ENCODE data around the gene ADORA1. TPM values are rescaled to one million over a fixed set of nuclear protein-coding genes. Genes with fewer than 3 reads are reported as not detected.

The ADORA1 gene
- total RNA-seq, 4 donors from 2014 or later: 0.64 to 1.7 (median 0.66) TPM; not detected in 1

DNA sequence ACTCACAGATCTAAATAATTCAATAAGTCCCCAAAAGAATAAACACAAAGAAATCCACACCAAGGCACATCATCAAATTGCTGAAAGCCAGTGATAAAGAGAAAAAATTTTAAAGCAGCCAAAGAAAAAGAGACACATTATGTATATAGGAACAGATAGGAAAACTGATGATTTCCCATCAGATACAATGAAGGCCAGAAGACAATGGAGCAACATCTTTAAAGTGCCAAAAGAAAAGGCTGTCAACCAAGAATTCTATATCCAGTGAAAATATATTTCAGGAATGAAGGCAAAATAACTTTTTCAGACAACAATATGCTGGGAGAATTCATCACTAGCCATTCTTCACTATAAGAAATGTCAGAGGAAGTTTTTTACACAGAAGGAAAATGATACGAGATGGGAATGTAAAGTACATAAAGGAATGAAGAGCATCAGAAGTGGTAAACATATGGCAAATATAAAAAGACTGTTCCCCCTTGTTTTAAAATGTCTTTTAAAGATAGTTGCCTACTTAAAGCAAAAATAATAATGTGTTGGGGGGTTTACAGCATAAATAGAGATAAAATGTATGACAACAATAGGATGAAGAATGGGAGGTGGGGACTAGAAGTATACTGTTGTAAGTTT, 32.4 kb upstream of the ADORA1 start:
- TF ChIP-seq, protein P1, sequence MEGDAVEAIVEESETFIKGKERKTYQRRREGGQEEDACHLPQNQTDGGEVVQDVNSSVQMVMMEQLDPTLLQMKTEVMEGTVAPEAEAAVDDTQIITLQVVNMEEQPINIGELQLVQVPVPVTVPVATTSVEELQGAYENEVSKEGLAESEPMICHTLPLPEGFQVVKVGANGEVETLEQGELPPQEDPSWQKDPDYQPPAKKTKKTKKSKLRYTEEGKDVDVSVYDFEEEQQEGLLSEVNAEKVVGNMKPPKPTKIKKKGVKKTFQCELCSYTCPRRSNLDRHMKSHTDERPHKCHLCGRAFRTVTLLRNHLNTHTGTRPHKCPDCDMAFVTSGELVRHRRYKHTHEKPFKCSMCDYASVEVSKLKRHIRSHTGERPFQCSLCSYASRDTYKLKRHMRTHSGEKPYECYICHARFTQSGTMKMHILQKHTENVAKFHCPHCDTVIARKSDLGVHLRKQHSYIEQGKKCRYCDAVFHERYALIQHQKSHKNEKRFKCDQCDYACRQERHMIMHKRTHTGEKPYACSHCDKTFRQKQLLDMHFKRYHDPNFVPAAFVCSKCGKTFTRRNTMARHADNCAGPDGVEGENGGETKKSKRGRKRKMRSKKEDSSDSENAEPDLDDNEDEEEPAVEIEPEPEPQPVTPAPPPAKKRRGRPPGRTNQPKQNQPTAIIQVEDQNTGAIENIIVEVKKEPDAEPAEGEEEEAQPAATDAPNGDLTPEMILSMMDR (IDR thresholded peaks at IDR 0.05): no peak
- TF ChIP-seq POLR2A (IDR thresholded peaks at IDR 0.05): no peak

DNA sequence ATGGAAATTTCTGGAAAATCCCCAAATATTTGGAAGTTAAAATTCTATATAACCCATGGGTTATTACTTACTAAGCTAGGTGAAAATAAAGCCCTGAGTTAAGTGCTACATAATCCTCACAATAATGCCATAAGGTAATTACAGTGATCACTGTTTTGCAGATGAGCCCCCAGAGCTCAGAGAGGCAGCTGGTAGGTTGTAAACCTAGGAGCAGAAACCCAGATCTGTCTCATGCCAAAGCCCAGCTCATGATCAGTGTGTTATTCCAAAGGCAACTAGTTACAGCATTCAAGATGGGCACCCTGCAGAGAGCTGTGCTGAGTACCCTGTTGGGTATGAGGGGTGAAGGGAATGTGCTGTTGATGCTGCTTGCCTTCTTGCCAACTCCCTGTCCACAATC, 31.0 kb upstream of the ADORA1 start:
- Histone ChIP-seq H3K27ac (no peak overlapping the region), H3K9me3 (peaks cover 0 to 19% (median 14%) of the 10 kb centered on the region in 3 donors), H3K27me3 (peaks cover 0 to 3% (median 0%) of the 10 kb centered on the region in 4 donors), H3K36me3 (no peaks in the 10 kb centered on the region), H3K4me1 (no peaks in the 10 kb centered on the region), H3K4me3 (no peak overlapping the region)
- DNase-seq: no peak
- no peak for TF ChIP-seq POLR2A (IDR thresholded peaks at IDR 0.05)
- TF ChIP-seq, protein P1 (IDR thresholded peaks at IDR 0.05): no peak
- intact Hi-C loops (cut with DNase I): no loop called here

More for the DNA sequence above, 32.4 kb upstream of the ADORA1 start:
- Histone ChIP-seq H3K36me3 (no peaks in the 10 kb centered on the region), H3K27ac (no peak overlapping the region), H3K4me3 (no peak overlapping the region), H3K27me3 (peaks cover 0 to 13% (median 0%) of the 10 kb centered on the region in 4 donors), H3K4me1 (no peaks in the 10 kb centered on the region), H3K9me3 (peaks cover 0 to 19% (median 14%) of the 10 kb centered on the region in 3 donors)
- intact Hi-C loops (cut with DNase I): no loop called here
- WGBS, 2 donors: 88 to 100% methylated on average over 1 of the region's 1 CpG
- no peak for DNase-seq

DNA sequence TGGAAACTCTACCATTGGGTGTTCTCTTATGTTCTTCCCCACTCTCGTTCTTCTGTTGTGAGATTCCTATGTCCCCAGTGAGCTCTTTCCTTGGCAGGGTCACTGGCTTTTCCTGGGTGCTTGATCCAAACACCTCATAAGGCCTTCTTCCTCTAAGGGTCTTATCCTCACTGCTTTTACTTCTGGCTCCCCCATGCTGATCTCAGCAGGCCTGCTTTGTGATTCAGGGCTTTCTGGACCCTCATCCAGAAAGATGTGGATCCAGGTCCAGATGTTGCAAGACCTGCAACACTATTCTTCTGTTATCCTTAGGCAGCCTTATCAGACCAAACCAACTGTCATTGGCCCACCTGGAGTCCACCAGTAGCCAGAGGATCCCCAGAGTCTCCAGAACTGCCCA, 30.5 kb upstream of the ADORA1 start:
- Histone ChIP-seq H3K4me1 (no peaks in the 10 kb centered on the region), H3K27ac (no peak overlapping the region), H3K9me3 (peaks cover 0 to 19% (median 14%) of the 10 kb centered on the region in 3 donors), H3K27me3 (no peaks in the 10 kb centered on the region), H3K4me3 (no peak overlapping the region), H3K36me3 (no peaks in the 10 kb centered on the region)
- DNase-seq: no peak
- 57 to 70% methylated on average over 1 of the region's 1 CpG for WGBS, 2 donors
- intact Hi-C loops (cut with DNase I): no loop called here
- no peak for TF ChIP-seq POLR2A (IDR thresholded peaks at IDR 0.05)
- TF ChIP-seq, protein P1 (IDR thresholded peaks at IDR 0.05): no peak

DNA sequence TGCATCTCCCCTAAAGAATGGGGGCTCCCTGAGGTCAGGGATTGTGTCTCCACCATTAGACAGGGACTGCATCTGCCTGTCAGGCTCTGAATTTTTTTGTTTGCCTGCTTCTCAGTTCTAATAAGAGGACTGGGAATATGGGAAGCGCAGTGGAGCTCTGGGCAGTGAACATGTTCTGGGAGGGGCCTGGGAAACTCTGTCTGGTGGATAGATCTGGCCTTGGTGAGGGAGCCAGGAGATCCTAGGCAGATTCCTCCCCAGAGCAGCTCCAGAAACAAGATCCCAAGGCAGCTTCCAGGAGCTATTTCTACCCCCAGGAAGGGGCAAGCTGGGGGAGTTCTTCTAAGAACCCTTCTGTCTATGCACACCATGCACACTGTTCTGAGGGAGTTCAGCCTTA, 29.1 kb upstream of the ADORA1 start:
- H3K27me3 ChIP-seq: peaks cover 0 to 1% (median 0%) of the 10 kb centered on the region in 4 donors
- peaks cover 0 to 19% (median 14%) of the 10 kb centered on the region in 3 donors for H3K9me3 ChIP-seq
- no peak overlapping the region for H3K27ac ChIP-seq
- intact Hi-C loops (cut with DNase I): no loop called here
- no peak for TF ChIP-seq POLR2A (IDR thresholded peaks at IDR 0.05)
- TF ChIP-seq, protein P1 (IDR thresholded peaks at IDR 0.05): no peak
- no CpG with 5 or more reads among the region's 1 CpG for WGBS, 2 donors
- no peak for DNase-seq
- H3K4me1 ChIP-seq: no peaks in the 10 kb centered on the region
- H3K36me3 ChIP-seq: no peaks in the 10 kb centered on the region
- no peak overlapping the region for H3K4me3 ChIP-seq

DNA sequence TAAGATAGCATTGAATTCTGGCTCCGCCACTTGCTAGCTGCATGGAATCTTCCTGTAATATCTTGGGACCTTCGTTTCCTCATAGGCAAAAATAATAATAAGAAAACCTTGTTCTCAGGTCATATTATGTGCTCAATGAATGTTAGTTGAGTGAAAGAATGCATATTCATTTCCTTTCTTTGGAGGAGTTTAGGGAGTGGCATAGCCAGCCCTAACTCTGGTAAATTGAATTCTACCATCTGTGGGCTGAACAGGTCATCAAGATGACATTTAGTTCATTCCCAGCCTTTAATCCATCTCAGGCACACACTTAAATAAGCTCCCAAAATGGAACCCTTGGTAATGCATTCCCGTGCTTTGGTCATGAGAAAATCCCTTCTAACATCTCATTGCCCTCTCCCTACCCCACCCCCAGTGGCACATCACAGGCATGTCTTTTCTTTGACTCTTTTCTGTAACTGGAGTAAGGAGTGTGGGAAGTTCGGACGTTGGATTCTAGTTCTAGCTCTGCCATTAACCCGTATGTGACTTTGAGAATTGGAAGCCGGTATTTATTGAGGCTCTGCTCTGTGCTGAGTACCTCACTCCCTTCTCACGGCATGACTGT, 28.5 kb upstream of the ADORA1 start:
- H3K36me3 ChIP-seq: no peaks in the 10 kb centered on the region
- H3K4me1 ChIP-seq: no peaks in the 10 kb centered on the region
- H3K27ac ChIP-seq: no peak overlapping the region
- H3K9me3 ChIP-seq: peaks cover 0 to 18% (median 14%) of the 10 kb centered on the region in 3 donors
- no peak for DNase-seq
- intact Hi-C loops (cut with DNase I): no loop called here
- peaks cover 0 to 7% (median 0%) of the 10 kb centered on the region in 4 donors for H3K27me3 ChIP-seq
- 83% methylated on average over 7 to 8 of the region's 8 CpGs for whole genome bisulfite sequencing, 2 donors
- TF ChIP-seq, protein P1 (IDR thresholded peaks at IDR 0.05): no peak
- no peak for TF ChIP-seq POLR2A (IDR thresholded peaks at IDR 0.05)
- no peak overlapping the region for H3K4me3 ChIP-seq

All from esophagus squamous epithelium (tissue), 5 donors.